ENCODE results near the gene IL17RB. TPM values are rescaled to one million over a fixed set of nuclear protein-coding genes. Genes with fewer than 3 reads are reported as not detected.
A peak's percentile ranks its signal among the peaks of the same experiment; 100 is the strongest.

The IL17RB gene
- total RNA-seq, 1 donor from 2014 or later = 10.5 TPM

- Mint-ChIP-seq H3K9me3 (no peaks in the 10 kb centered on the region), H3K36me3 (peaks cover 4% of the 10 kb centered on the region), H3K27me3 (no peaks in the 10 kb centered on the region), H3K4me1 (ENCODE audit: unreplicated experiment) (peaks cover 3% of the 10 kb centered on the region), H3K4me3 (no peak overlapping the region), H3K27ac (no peak overlapping the region)
- no peak for TF ChIP-seq CTCF (conservative IDR thresholded peaks at IDR 0.05)
- no peak for DNase-seq (ENCODE audit: extremely low spot score, unreplicated experiment)
Observed at GRCh38 chr3:53835257-53835656, 11.1 kb upstream of the IL17RB start.

GRCh38 chr3:53836084-53836872 is 10.1 kb upstream of the IL17RB start:
- H3K27me3 Mint-ChIP-seq = no peaks in the 10 kb centered on the region
- H3K36me3 Mint-ChIP-seq = peaks cover 4% of the 10 kb centered on the region
- peaks cover 3% of the 10 kb centered on the region for H3K4me1 Mint-ChIP-seq (ENCODE audit: unreplicated experiment)
- H3K9me3 Mint-ChIP-seq = no peaks in the 10 kb centered on the region
- no peak for TF ChIP-seq CTCF (conservative IDR thresholded peaks at IDR 0.05)
- no peak overlapping the region for H3K4me3 Mint-ChIP-seq
- H3K27ac Mint-ChIP-seq = no peak overlapping the region
- DNase-seq (ENCODE audit: extremely low spot score, unreplicated experiment) = peak; percentile 39

GRCh38 chr3:53837331-53837730 is 9.0 kb upstream of the IL17RB start:
- no peak for TF ChIP-seq CTCF (conservative IDR thresholded peaks at IDR 0.05)
- Mint-ChIP-seq H3K4me1 (ENCODE audit: unreplicated experiment) (peaks cover 5% of the 10 kb centered on the region), H3K27ac (no peak overlapping the region), H3K4me3 (no peak overlapping the region), H3K9me3 (no peaks in the 10 kb centered on the region), H3K27me3 (no peaks in the 10 kb centered on the region), H3K36me3 (peaks cover 4% of the 10 kb centered on the region)
- DNase-seq (ENCODE audit: extremely low spot score, unreplicated experiment) = no peak

GRCh38 chr3:53841296-53841695 is 5.1 kb upstream of the IL17RB start:
- Mint-ChIP-seq H3K27ac (no peak overlapping the region), H3K36me3 (no peaks in the 10 kb centered on the region), H3K9me3 (no peaks in the 10 kb centered on the region), H3K4me3 (no peak overlapping the region), H3K27me3 (peaks cover 3% of the 10 kb centered on the region), H3K4me1 (ENCODE audit: unreplicated experiment) (peaks cover 30% of the 10 kb centered on the region)
- no peak for DNase-seq (ENCODE audit: extremely low spot score, unreplicated experiment)
- TF ChIP-seq CTCF (conservative IDR thresholded peaks at IDR 0.05) = no peak

DNA sequence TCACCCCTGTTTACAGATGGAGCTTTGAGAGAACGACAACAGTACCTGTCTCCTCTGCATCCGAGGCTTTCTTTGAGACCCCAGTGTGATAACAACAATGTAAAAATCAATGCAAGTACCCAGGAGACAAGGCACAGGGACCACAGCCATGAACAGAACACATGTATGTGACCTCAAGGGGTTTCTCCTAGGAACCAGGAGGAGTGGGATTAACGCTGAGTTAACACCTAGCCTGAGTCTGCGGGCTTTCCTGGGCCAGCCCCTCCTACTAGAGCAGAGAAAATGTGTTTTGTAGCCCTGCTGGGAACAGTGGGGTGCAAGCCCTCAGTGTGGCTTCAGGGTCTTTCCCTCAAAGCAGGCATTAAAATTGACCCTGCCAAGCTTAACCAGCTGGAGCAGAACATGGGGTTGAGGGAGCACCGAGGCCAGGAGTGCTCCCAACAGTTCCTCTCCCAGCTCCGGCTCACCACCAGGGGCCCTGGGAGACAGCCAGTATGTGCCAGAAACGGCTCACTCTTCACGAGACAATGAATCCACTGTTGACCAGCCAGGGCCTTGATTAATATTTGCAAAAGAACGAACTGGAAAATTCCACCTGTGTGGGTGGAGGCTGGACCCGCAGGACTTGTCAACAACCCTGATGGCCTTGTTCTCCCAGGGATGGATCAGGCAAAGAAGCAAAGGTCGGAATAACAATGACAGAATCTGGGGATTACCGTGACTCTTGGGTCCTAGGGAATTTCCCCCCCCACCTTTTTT is 3.8 kb upstream of the IL17RB start:
- Mint-ChIP-seq H3K4me3 (peak overlapping the region; percentile 70), H3K4me1 (ENCODE audit: unreplicated experiment) (peaks cover 30% of the 10 kb centered on the region), H3K9me3 (no peaks in the 10 kb centered on the region), H3K27ac (no peak overlapping the region), H3K27me3 (peaks cover 11% of the 10 kb centered on the region), H3K36me3 (no peaks in the 10 kb centered on the region)
- no peak for DNase-seq (ENCODE audit: extremely low spot score, unreplicated experiment)
- peak; percentile 64 for TF ChIP-seq CTCF (conservative IDR thresholded peaks at IDR 0.05)

All from type B pancreatic cell (in vitro differentiated cells).